CD1c-positive myeloid dendritic cell (primary cell): ENCODE results near the gene PYCARD.

ENCODE experiments used
- DNase-seq: peaks from one replicate; pipeline ENCODE4 v3.0.0-alpha.2; 2016; ENCODE audit errors: extremely low spot score

The PYCARD gene

GRCh38 chr16:31157136-31157535 is 45.4 kb downstream of the PYCARD start:
- DNase-seq: peak; percentile 84
